Measurements from ENCODE around the gene FGB. TPM values are rescaled to one million over a fixed set of nuclear protein-coding genes. Genes with fewer than 3 reads are reported as not detected.

The FGB gene
- total and polyA plus RNA-seq, 12 donors: 0.11 to 8.8 (median 1.4) TPM; not detected in 5

- no peaks in the 10 kb centered on the region for H3K9me3 ChIP-seq (replicated peaks in 1 of 3)
- no peaks in the 10 kb centered on the region for H3K4me1 ChIP-seq (replicated peaks in 1 of 2)
- no peak for TF ChIP-seq CTCF (IDR thresholded peaks at IDR 0.05)
- TF ChIP-seq POLR2A (IDR thresholded peaks at IDR 0.05): no peak
- H3K36me3 ChIP-seq (replicated peaks in 1 of 2): no peaks in the 10 kb centered on the region
- no peak for DNase-seq
- WGBS, 4 donors: 75 to 82% (median 80%) methylated on average over 5 of the region's 5 CpGs
- no peak overlapping the region for H3K27ac ChIP-seq
- no peaks in the 10 kb centered on the region for H3K27me3 ChIP-seq
- H3K4me3 ChIP-seq: no peak overlapping the region
- intact Hi-C loops (cut with DNase I): no loop called here
These were observed 21.4 kb downstream of the FGB start for GRCh38 chr4:154584259-154584658.

- H3K4me1 ChIP-seq (replicated peaks in 1 of 2): no peaks in the 10 kb centered on the region
- TF ChIP-seq POLR2A (IDR thresholded peaks at IDR 0.05) (no peak), CTCF (IDR thresholded peaks at IDR 0.05) (no peak)
- intact Hi-C loops (cut with DNase I): no loop called here
These were observed 22.7 kb downstream of the FGB start for GRCh38 chr4:154585369-154586018.

GRCh38 chr4:154586296-154587033, 23.7 kb downstream of the FGB start:
- no peaks in the 10 kb centered on the region for H3K36me3 ChIP-seq (replicated peaks in 1 of 2)
- H3K4me1 ChIP-seq (replicated peaks in 1 of 2): no peaks in the 10 kb centered on the region
- H3K27me3 ChIP-seq: peaks cover 4% of the 10 kb centered on the region
- H3K9me3 ChIP-seq (replicated peaks in 1 of 3): no peaks in the 10 kb centered on the region
- intact Hi-C loops (cut with DNase I): no loop called here
- DNase-seq: no peak
- no peak for TF ChIP-seq CTCF (IDR thresholded peaks at IDR 0.05)
- TF ChIP-seq POLR2A (IDR thresholded peaks at IDR 0.05): no peak
- H3K27ac ChIP-seq: no peak overlapping the region
- WGBS, 4 donors: 77 to 88% (median 79%) methylated on average over 10 to 13 of the region's 13 CpGs
- no peak overlapping the region for H3K4me3 ChIP-seq

More at GRCh38 chr4:154585369-154586018, 22.7 kb downstream of the FGB start:
- H3K36me3 ChIP-seq (replicated peaks in 1 of 2): no peaks in the 10 kb centered on the region
- no peaks in the 10 kb centered on the region for H3K9me3 ChIP-seq (replicated peaks in 1 of 3)
- H3K27me3 ChIP-seq: peaks cover 4% of the 10 kb centered on the region
- no peak overlapping the region for H3K27ac ChIP-seq
- WGBS, 4 donors: 76 to 84% (median 81%) methylated on average over 10 of the region's 10 CpGs
- no peak overlapping the region for H3K4me3 ChIP-seq
- DNase-seq: no peak

GRCh38 chr4:154588198-154588597, 25.4 kb downstream of the FGB start:
- Histone ChIP-seq H3K27ac (no peak overlapping the region), H3K9me3 (replicated peaks in 1 of 3) (no peaks in the 10 kb centered on the region), H3K4me3 (no peak overlapping the region), H3K4me1 (replicated peaks in 1 of 2) (no peaks in the 10 kb centered on the region), H3K27me3 (peaks cover 4% of the 10 kb centered on the region), H3K36me3 (replicated peaks in 1 of 2) (no peaks in the 10 kb centered on the region)
- no peak for DNase-seq
- intact Hi-C loops (cut with DNase I): no loop called here
- TF ChIP-seq CTCF (IDR thresholded peaks at IDR 0.05) (no peak), POLR2A (IDR thresholded peaks at IDR 0.05) (no peak)
- WGBS, 4 donors: 65 to 80% (median 77%) methylated on average over 2 of the region's 2 CpGs
